Esophagus muscularis mucosa (tissue), 4 donors: ENCODE data around the gene AGL. TPM values are rescaled to one million over a fixed set of nuclear protein-coding genes. Genes with fewer than 3 reads are reported as not detected.
"Not testable (repeated sequence)": the region's sequence is repeated elsewhere in the genome, so short reads cannot be mapped to it uniquely, and the experiment has no call there.

Source experiments
- DNase-seq: peaks from one replicate; pipeline ENCODE4 v3.0.0-alpha.2; 2017; ENCODE audit errors: extremely low spot score
- H3K27ac ChIP-seq, 4 donors: fragments of 200-600 bp; sonication (generic); replicated peaks in 1 of 4; 1 replicate in 3 of 4; 2 replicates in 1 of 4; pipeline ENCODE4 v1.5.1; 2016 to 2019; ENCODE audit warnings: mild to moderate bottlenecking in 1 of 4
- H3K27me3 ChIP-seq, 4 donors: fragments of 200-600 bp; sonication (generic); one replicate each; pipeline versions ENCODE4 v1.5.1 to v1.6.0; 2016 to 2019
- H3K36me3 ChIP-seq, 4 donors: fragments of 200-600 bp; sonication (generic); one replicate each; pipeline ENCODE4 v1.5.1; 2016 to 2019
- H3K4me1 ChIP-seq, 4 donors: fragments of 200-600 bp; sonication (generic); one replicate each; pipeline ENCODE4 v1.5.1; 2016 to 2019
- H3K4me3 ChIP-seq, 4 donors: fragments of 200-600 bp; sonication (generic); 1 replicate in 2 of 4; 2 replicates in 2 of 4; pipeline ENCODE4 v1.5.1; 2016 to 2019; ENCODE audit warnings: mild to moderate bottlenecking in 4 of 4, moderate library complexity in 1 of 4
- H3K9me3 ChIP-seq, 4 donors: fragments of 200-600 bp; sonication (generic); 1 replicate in 3 of 4; 2 replicates in 1 of 4; pipeline ENCODE4 v1.5.1; 2016 to 2019
- POLR2A ChIP-seq: fragments of 450-650 bp; IDR thresholded peaks from one replicate; pipeline ENCODE4 v1.6.1; 2017; ENCODE audit warnings: antibody characterized with exemption, moderate library complexity, mild to moderate bottlenecking, low read depth
- WGBS: methylation state at CpG from one replicate; pipeline ENCODE4 v1.1.5; 2018; 5-methylcytosine and 5-hydroxymethylcytosine counted together
- intact Hi-C: fragments of 100-400 bp; cut with DNase I; formaldehyde crosslinking; loops from one replicate; pipeline ENCODE4 v1.15.1; 2023
- small RNA-seq, 3 donors: library from RNA; depleted of rRNA; stranded (forward); fragments of <200 nt; gene quantifications; one replicate each; pipeline ENCODE3, GENCODE V24; 2016
- total RNA-seq, 4 donors: library from RNA; depleted of rRNA; stranded (reverse); fragments of >200 nt; gene quantifications; one replicate each; pipeline versions ENCODE4 v1.1.0 to v1.2.1, GENCODE V29; 2016

AGL gene
- total RNA-seq, 4 donors from 2014 or later: 99.2 to 153 (median 128) TPM

- no peak for DNase-seq
- H3K27ac ChIP-seq: peak overlapping the region; percentile 66 to 79 (median 73)
- no peaks in the 10 kb centered on the region for H3K27me3 ChIP-seq
- peaks cover 15 to 23% (median 19%) of the 10 kb centered on the region in 4 donors for H3K4me1 ChIP-seq
- no peaks in the 10 kb centered on the region for H3K9me3 ChIP-seq
- no peak for TF ChIP-seq POLR2A
- WGBS: 54% methylated on average over 7 of the region's 7 CpGs
- H3K36me3 ChIP-seq: peaks cover 0 to 12% (median 3%) of the 10 kb centered on the region in 4 donors
- intact Hi-C loops: no loop called here
- peak overlapping the region; percentile 67 to 97 (median 86) for H3K4me3 ChIP-seq
Measured at GRCh38 chr1:99970713-99971255, 120.6 kb downstream of the AGL start.

GRCh38 chr1:99972066-99972465 is 121.9 kb downstream of the AGL start:
- H3K4me3 ChIP-seq, H3K27ac ChIP-seq, intact Hi-C loops, H3K27me3 ChIP-seq, DNase-seq, H3K9me3 ChIP-seq: not testable (repeated sequence)
- Histone ChIP-seq H3K4me1 (peaks cover 15 to 23% (median 19%) of the 10 kb centered on the region in 4 donors), H3K36me3 (peaks cover 0 to 13% (median 9%) of the 10 kb centered on the region in 4 donors)
- 95% methylated on average over 7 of the region's 7 CpGs for WGBS

Small RNAs within 50 kb of the gene (small RNA-seq; reads per million reads assigned to genes)
- gene AC096949.1: 0 reads per million in 3 donors

Other genes with a start within 250 kb of the AGL start
- 10 to 100 TPM; 15.4 to 33.0 (median 27.5) TPM for gene PALMD, start 204.2 kb upstream of the AGL start, total RNA-seq
- gene FRRS1, start 83.7 kb upstream of the AGL start, total RNA-seq: 1 to 10 TPM; 3.0 to 5.0 (median 3.2) TPM
- gene SLC35A3, start 119.6 kb downstream of the AGL start, total RNA-seq: 10 to 100 TPM; 16.8 to 24.6 (median 22.9) TPM